Naive thymus-derived CD8-positive, alpha-beta T cell (primary cell): ENCODE results near the gene GPR139. TPM values are rescaled to one million over a fixed set of nuclear protein-coding genes. Genes with fewer than 3 reads are reported as not detected.

Experiments used
- ATAC-seq, 2 donors: fragments of 150-1000 bp; cut with Tn5 transposase in 1 of 2; sonication (Bioruptor Pico), chemical (Tn5 transposase) in 1 of 2; 1 replicate in 1 of 2; 2 replicates in 1 of 2; pipeline ENCODE4 v1.10.0; 2021; ENCODE audit warnings: mild to moderate bottlenecking in 2 of 2, moderate library complexity in 2 of 2
- POLR2A ChIA-PET: fragments of 350-600 bp; sonication (Branson Sonifier 250); formaldehyde crosslinking; loops from one replicate; lab custom pipeline; 2021; ENCODE audit warnings: antibody characterized with exemption; lab: Charles Lee
- DNase-seq, 10 donors: peaks; one replicate each; pipeline versions ENCODE4 v3.0.0 to v3.0.0-alpha.2; 2020 to 2022
- H3K27ac Mint-ChIP-seq, 10 donors: one replicate each; pipeline ENCODE4 v1.8.0; 2020 to 2022; ENCODE audit warnings: mild to moderate bottlenecking in 10 of 10, mixed read lengths in 10 of 10, moderate library complexity in 4 of 10, inconsistent platforms in 1 of 10
- H3K27me3 Mint-ChIP-seq, 5 donors: one replicate each; pipeline ENCODE4 v1.8.0; 2021 to 2022; ENCODE audit warnings: mixed read lengths in 5 of 5
- H3K36me3 Mint-ChIP-seq, 3 donors: one replicate each; pipeline ENCODE4 v1.8.0; 2020 to 2022; ENCODE audit warnings: mixed read lengths in 3 of 3, mild to moderate bottlenecking in 2 of 3, inconsistent platforms in 1 of 3
- H3K4me1 Mint-ChIP-seq, 4 donors: one replicate each; pipeline ENCODE4 v1.8.0; 2021 to 2022; ENCODE audit warnings: mixed read lengths in 4 of 4
- H3K4me3 Mint-ChIP-seq, 10 donors: one replicate each; pipeline ENCODE4 v1.8.0; 2020 to 2022; ENCODE audit warnings: mild to moderate bottlenecking in 10 of 10, mixed read lengths in 10 of 10, moderate library complexity in 6 of 10, inconsistent platforms in 1 of 10
- H3K9me3 Mint-ChIP-seq, 9 donors: one replicate each; pipeline ENCODE4 v1.8.0; 2020 to 2022; ENCODE audit warnings: mixed read lengths in 9 of 9, mild to moderate bottlenecking in 3 of 9, inconsistent platforms in 1 of 9, moderate library complexity in 1 of 9
- polyA plus RNA-seq, 3 donors: library from polyadenylated mRNA; unstranded; fragments of 300-500 nt; fragmentation: Illumina TruSeq; gene quantifications; one replicate each; pipeline ENCODE4 v1.2.3, GENCODE V29; 2021
- total RNA-seq, 8 experiments: library from RNA in 2 of 8; stranded (reverse) in 2 of 8; gene quantifications; one replicate each; pipeline ENCODE4 v1.2.3 and lab custom pipeline; 2021 to 2026

Gene GPR139
- total and polyA plus RNA-seq, 5 experiments from 2014 or later = not detected

- H3K36me3 Mint-ChIP-seq = no peaks in the 10 kb centered on the region
- H3K4me3 Mint-ChIP-seq = no peak overlapping the region
- ATAC-seq (no peak), DNase-seq (no peak)
- no peak overlapping the region for H3K27ac Mint-ChIP-seq
- H3K4me1 Mint-ChIP-seq = no peaks in the 10 kb centered on the region
- H3K9me3 Mint-ChIP-seq = peaks cover 0 to 12% (median 0%) of the 10 kb centered on the region in 9 donors
- POLR2A ChIA-PET = no interaction called here
- H3K27me3 Mint-ChIP-seq = peaks cover 0 to 25% (median 0%) of the 10 kb centered on the region in 5 donors
Observed at GRCh38 chr16:20045886-20046285, 27.8 kb downstream of the GPR139 start.

DNA sequence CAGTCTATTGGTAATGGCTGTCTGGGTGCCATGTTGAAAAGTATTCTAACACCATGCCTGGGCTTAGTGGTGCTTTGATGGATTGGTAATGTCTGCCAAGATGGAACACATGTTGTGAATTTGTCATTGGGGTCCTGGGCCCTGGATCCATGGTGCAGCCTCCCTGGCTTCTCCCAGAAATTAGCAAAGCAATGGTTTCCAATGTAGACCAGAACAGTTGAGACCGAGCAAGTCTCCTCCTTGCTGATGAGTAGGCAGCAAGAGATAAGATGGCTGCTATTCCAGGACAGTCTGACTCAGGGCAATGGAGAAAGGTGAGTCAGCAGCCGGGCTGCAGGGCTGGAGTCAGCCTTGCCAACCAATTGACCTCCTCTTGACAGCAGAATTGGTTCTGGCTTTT lies 30.8 kb downstream of the GPR139 start:
- H3K36me3 Mint-ChIP-seq = no peaks in the 10 kb centered on the region
- H3K4me1 Mint-ChIP-seq = no peaks in the 10 kb centered on the region
- H3K4me3 Mint-ChIP-seq = no peak overlapping the region
- no peak for DNase-seq
- ATAC-seq = no peak
- no peak overlapping the region for H3K27ac Mint-ChIP-seq
- POLR2A ChIA-PET = no interaction called here
- peaks cover 0 to 24% (median 3%) of the 10 kb centered on the region in 5 donors for H3K27me3 Mint-ChIP-seq
- peaks cover 0 to 7% (median 3%) of the 10 kb centered on the region in 9 donors for H3K9me3 Mint-ChIP-seq

GRCh38 chr16:20041924-20042596 lies 31.6 kb downstream of the GPR139 start:
- H3K27ac Mint-ChIP-seq = no peak overlapping the region
- H3K4me1 Mint-ChIP-seq = no peaks in the 10 kb centered on the region
- H3K9me3 Mint-ChIP-seq = peaks cover 0 to 7% (median 3%) of the 10 kb centered on the region in 9 donors
- POLR2A ChIA-PET = no interaction called here
- DNase-seq (no peak), ATAC-seq (no peak)
- no peaks in the 10 kb centered on the region for H3K36me3 Mint-ChIP-seq
- H3K27me3 Mint-ChIP-seq = peaks cover 0 to 24% (median 3%) of the 10 kb centered on the region in 5 donors
- H3K4me3 Mint-ChIP-seq = no peak overlapping the region

- no peak for ATAC-seq
- H3K27ac Mint-ChIP-seq = no peak overlapping the region
Observed at GRCh38 chr16:20040011-20040410, 33.7 kb downstream of the GPR139 start.

DNA sequence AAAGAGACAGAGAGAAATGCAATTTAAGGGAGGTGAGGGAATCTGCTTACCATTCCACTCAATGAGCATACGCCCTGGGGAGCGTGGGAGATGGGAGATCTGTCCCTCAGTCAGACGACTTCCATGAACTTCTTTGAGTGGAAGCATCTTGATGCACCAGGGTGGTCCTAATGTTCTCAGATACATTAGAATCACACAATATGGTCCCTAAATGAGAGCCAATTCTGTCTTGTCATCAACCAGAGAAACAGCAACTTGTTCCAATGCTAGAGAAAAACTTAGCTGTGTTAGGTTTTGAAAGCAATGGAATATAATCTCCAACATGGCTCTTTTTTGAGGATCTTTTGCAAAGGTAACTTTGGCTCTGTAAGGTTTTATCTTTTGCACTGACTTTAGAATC lies 44.1 kb downstream of the GPR139 start:
- H3K36me3 Mint-ChIP-seq = peaks cover 0 to under 1% (median 0%) of the 10 kb centered on the region in 3 donors
- H3K9me3 Mint-ChIP-seq = peaks cover 0 to 12% (median 3%) of the 10 kb centered on the region in 9 donors
- POLR2A ChIA-PET = no interaction called here
- no peak overlapping the region for H3K4me3 Mint-ChIP-seq
- H3K27ac Mint-ChIP-seq = no peak overlapping the region
- H3K27me3 Mint-ChIP-seq = peaks cover 1 to 21% (median 5%) of the 10 kb centered on the region in 5 donors
- no peak for ATAC-seq
- DNase-seq = no peak
- no peaks in the 10 kb centered on the region for H3K4me1 Mint-ChIP-seq

More at GRCh38 chr16:20040011-20040410, 33.7 kb downstream of the GPR139 start:
- Mint-ChIP-seq H3K9me3 (peaks cover 2 to 10% (median 5%) of the 10 kb centered on the region in 9 donors), H3K4me3 (no peak overlapping the region), H3K27me3 (peaks cover 0 to 25% (median 3%) of the 10 kb centered on the region in 5 donors), H3K4me1 (no peaks in the 10 kb centered on the region), H3K36me3 (no peaks in the 10 kb centered on the region)
- POLR2A ChIA-PET = no interaction called here
- DNase-seq = no peak

- H3K4me1 Mint-ChIP-seq = no peaks in the 10 kb centered on the region
- H3K4me3 Mint-ChIP-seq = no peak overlapping the region
- peaks cover 0 to 13% (median 7%) of the 10 kb centered on the region in 9 donors for H3K9me3 Mint-ChIP-seq
- no peak overlapping the region for H3K27ac Mint-ChIP-seq
- POLR2A ChIA-PET = no interaction called here
- H3K36me3 Mint-ChIP-seq = peaks cover 0 to 7% (median 0%) of the 10 kb centered on the region in 3 donors
- ATAC-seq (no peak), DNase-seq (no peak)
- peaks cover 1 to 12% (median 5%) of the 10 kb centered on the region in 5 donors for H3K27me3 Mint-ChIP-seq
Observed at GRCh38 chr16:20026361-20027072, 47.2 kb downstream of the GPR139 start.

DNA sequence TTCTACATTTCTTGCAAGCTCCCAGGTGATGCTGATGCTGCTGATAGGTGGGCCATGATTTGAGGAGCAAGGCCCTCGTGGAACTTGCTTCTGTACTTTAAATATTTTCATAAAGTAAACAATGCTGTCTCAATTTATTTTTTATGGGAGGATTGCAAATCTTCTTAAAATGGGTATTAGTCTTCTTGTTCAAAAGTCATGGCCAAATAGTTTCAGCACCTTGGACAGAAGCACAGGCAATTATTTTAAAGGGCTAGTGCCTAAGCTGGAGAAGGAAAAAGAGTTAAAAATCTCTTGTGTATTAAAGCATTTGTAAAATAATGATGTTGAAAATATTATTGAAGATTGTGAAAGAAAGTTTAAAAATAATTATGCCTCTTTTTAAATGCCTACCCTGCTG lies 50.5 kb downstream of the GPR139 start:
- DNase-seq (no peak), ATAC-seq (no peak)
- Mint-ChIP-seq H3K9me3 (peaks cover 0 to 17% (median 7%) of the 10 kb centered on the region in 9 donors), H3K4me3 (no peak overlapping the region), H3K27me3 (peaks cover 0 to 10% (median 5%) of the 10 kb centered on the region in 5 donors), H3K4me1 (no peaks in the 10 kb centered on the region), H3K27ac (no peak overlapping the region), H3K36me3 (peaks cover 0 to 7% (median 0%) of the 10 kb centered on the region in 3 donors)
- POLR2A ChIA-PET = no interaction called here

DNA sequence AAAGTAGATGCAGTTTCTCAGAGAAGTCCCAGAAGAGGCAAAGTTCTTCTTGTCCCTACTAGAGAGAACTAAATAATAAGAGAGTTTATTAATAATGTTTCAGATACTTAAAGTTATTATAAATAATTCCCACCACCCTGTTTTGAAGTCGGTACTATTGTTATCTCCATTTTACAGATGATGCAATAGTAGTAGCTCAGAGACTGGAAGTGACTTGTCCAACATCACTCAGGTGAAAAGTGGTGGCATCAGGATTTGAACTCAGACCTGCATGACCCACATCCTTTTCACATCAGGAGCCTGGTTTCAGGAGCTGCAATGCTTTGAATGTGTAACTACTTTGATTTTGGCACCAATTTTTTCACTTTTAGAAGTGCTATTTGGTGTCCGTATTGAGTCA lies 52.7 kb downstream of the GPR139 start:
- no peak overlapping the region for H3K4me3 Mint-ChIP-seq
- ATAC-seq = no peak
- H3K36me3 Mint-ChIP-seq = peaks cover 0 to 7% (median 0%) of the 10 kb centered on the region in 3 donors
- H3K27ac Mint-ChIP-seq = no peak overlapping the region
- H3K9me3 Mint-ChIP-seq = peaks cover 0 to 14% (median 11%) of the 10 kb centered on the region in 9 donors
- H3K27me3 Mint-ChIP-seq = peaks cover 0 to 9% (median 5%) of the 10 kb centered on the region in 5 donors
- H3K4me1 Mint-ChIP-seq = no peaks in the 10 kb centered on the region
- POLR2A ChIA-PET = no interaction called here
- no peak for DNase-seq

- Mint-ChIP-seq H3K36me3 (peaks cover 0 to 7% (median 0%) of the 10 kb centered on the region in 3 donors), H3K9me3 (peaks cover 0 to 14% (median 11%) of the 10 kb centered on the region in 9 donors), H3K27me3 (peaks cover 0 to 9% (median 1%) of the 10 kb centered on the region in 5 donors), H3K4me3 (no peak overlapping the region), H3K4me1 (no peaks in the 10 kb centered on the region), H3K27ac (no peak overlapping the region)
- POLR2A ChIA-PET = no interaction called here
- DNase-seq (no peak), ATAC-seq (no peak)
Observed at GRCh38 chr16:20020083-20020482, 53.6 kb downstream of the GPR139 start.

- no peak overlapping the region for H3K27ac Mint-ChIP-seq
- H3K4me1 Mint-ChIP-seq = no peaks in the 10 kb centered on the region
- no peak for ATAC-seq
- no peak overlapping the region for H3K4me3 Mint-ChIP-seq
- H3K27me3 Mint-ChIP-seq = peaks cover 6 to 16% (median 12%) of the 10 kb centered on the region in 5 donors
- POLR2A ChIA-PET = no interaction called here
- DNase-seq = no peak
- H3K36me3 Mint-ChIP-seq = no peaks in the 10 kb centered on the region
- H3K9me3 Mint-ChIP-seq = peaks cover 0 to 9% (median 0%) of the 10 kb centered on the region in 9 donors
Observed at GRCh38 chr16:20016234-20016633, 57.5 kb downstream of the GPR139 start.

- peaks cover 0 to 13% (median 3%) of the 10 kb centered on the region in 9 donors for H3K9me3 Mint-ChIP-seq
- no peaks in the 10 kb centered on the region for H3K36me3 Mint-ChIP-seq
Observed at GRCh38 chr16:20004931-20005330, 68.8 kb downstream of the GPR139 start.

DNA sequence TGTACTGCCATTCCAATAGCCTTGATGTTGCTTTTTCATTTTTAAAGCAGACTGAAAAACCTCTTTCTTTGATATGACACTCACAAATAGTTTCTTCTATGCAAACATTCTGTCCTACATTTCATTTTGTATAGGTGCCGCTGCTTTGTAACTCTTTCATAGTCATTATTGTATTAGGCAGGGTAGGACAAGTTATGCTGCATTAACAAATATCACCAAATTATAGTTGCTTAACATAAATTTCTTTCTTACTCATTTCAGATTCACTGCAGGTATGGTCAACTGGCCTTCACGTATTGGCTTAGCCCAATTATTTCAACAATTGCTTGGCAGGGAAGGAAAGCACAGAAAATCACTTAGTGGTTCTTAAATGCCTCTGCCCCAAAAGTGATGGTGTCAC lies 70.8 kb downstream of the GPR139 start:
- Mint-ChIP-seq H3K9me3 (peaks cover 0 to 13% (median 3%) of the 10 kb centered on the region in 9 donors), H3K27ac (no peak overlapping the region), H3K4me3 (no peak overlapping the region), H3K27me3 (peaks cover 2 to 29% (median 9%) of the 10 kb centered on the region in 5 donors), H3K4me1 (no peaks in the 10 kb centered on the region), H3K36me3 (no peaks in the 10 kb centered on the region)
- POLR2A ChIA-PET = no interaction called here
- DNase-seq = no peak
- no peak for ATAC-seq

More at GRCh38 chr16:20004931-20005330, 68.8 kb downstream of the GPR139 start:
- POLR2A ChIA-PET = no interaction called here
- Mint-ChIP-seq H3K27me3 (peaks cover 2 to 29% (median 9%) of the 10 kb centered on the region in 5 donors), H3K4me1 (no peaks in the 10 kb centered on the region), H3K27ac (no peak overlapping the region), H3K4me3 (no peak overlapping the region)
- DNase-seq (no peak), ATAC-seq (no peak)
